A549 (cell line): ENCODE results near the gene METTL16. TPM values are rescaled to one million over a fixed set of nuclear protein-coding genes. Genes with fewer than 3 reads are reported as not detected.
A peak's percentile ranks its signal among the peaks of the same experiment; 100 is the strongest.
"Not testable (repeated sequence)": the region's sequence is repeated elsewhere in the genome, so short reads cannot be mapped to it uniquely, and the experiment has no call there.

ENCODE experiments used
- ATAC-seq, 2 experiments: fragments of 200-7000 bp in 1 of 2; fragments of >200 bp in 1 of 2; cut with Nextera tagmentation in 1 of 2; cut with Tn5 transposase in 1 of 2; 3 replicates each; pipeline versions ENCODE4 v1.8.0 to v1.9.1; 2018 to 2020; ENCODE audit warnings: mild to moderate bottlenecking in 1 of 2, moderate library complexity in 1 of 2
- CTCF ChIA-PET: fragments of 300-600 bp; sonication (Branson Sonifier 250); formaldehyde crosslinking; extraction: SDS; loops from one replicate; lab custom pipeline; 2021; ENCODE audit warnings: antibody characterized with exemption, inconsistent platforms; lab: Yijun Ruan, JAX
- POLR2A ChIA-PET: fragments of 350-600 bp; formaldehyde crosslinking; extraction: SDS; loops from one replicate; lab custom pipeline; 2021; ENCODE audit warnings: antibody characterized with exemption, inconsistent platforms; lab: Yijun Ruan, JAX
- DNase-seq, 2 experiments: peaks; one replicate each; pipeline versions ENCODE4 v3.0.0 to v3.0.0-alpha.2; 2011 to 2016; ENCODE audit warnings: low read depth in 1 of 2, low spot score in 1 of 2
- FAIRE-seq: peaks from 2 replicates; lab custom pipeline; 2011; peaks lifted over from hg19 to GRCh38; lab: Jason Lieb, UNC
- H3K27ac ChIP-seq, 2 experiments: fragments of >200 bp; sonication (Bioruptor Twin); formaldehyde crosslinking; 3 replicates each; pipeline ENCODE4 v1.5.1; 2016 to 2017
- H3K4me1 ChIP-seq: fragments of >200 bp; sonication (Bioruptor Twin); formaldehyde crosslinking; 3 replicates; pipeline ENCODE4 v1.6.1; 2016
- H3K4me2 ChIP-seq: fragments of >200 bp; sonication (Bioruptor Twin); formaldehyde crosslinking; 3 replicates; pipeline ENCODE4 v1.6.1; 2016
- H3K4me3 ChIP-seq: fragments of >200 bp; sonication (Bioruptor Twin); formaldehyde crosslinking; 3 replicates; pipeline ENCODE4 v1.5.1; 2016
- H3K9me3 ChIP-seq: fragments of >200 bp; sonication (Bioruptor Twin); formaldehyde crosslinking; 3 replicates; pipeline ENCODE4 v1.6.1; 2016
- FOSB ChIP-seq: fragments of 250-450 bp; sonication (Bioruptor Pico); IDR thresholded peaks from 2 replicates; pipeline ENCODE4 v1.5.0; 2020; ENCODE audit warnings: mild to moderate bottlenecking, moderate library complexity
- HMGXB4 ChIP-seq: fragments of 250-450 bp; sonication (Bioruptor Pico); IDR thresholded peaks from 2 replicates; pipeline ENCODE4 v1.5.0; 2021; ENCODE audit warnings: mild to moderate bottlenecking, moderate library complexity, borderline replicate concordance
- MAFK ChIP-seq: fragments of 450-650 bp; IDR thresholded peaks from 2 replicates; pipeline ENCODE4 v1.6.1; 2014; ENCODE audit not compliant: partially characterized antibody
- NPAS2 ChIP-seq: fragments of 250-450 bp; sonication (Bioruptor Pico); IDR thresholded peaks from 2 replicates; pipeline ENCODE4 v1.8.0; 2022; ENCODE audit warnings: mild to moderate bottlenecking, moderate library complexity, borderline replicate concordance
- RAD21 ChIP-seq, 2 experiments: fragments of >200 bp in 1 of 2; sonication (Bioruptor Twin) in 1 of 2; formaldehyde crosslinking in 1 of 2; IDR thresholded peaks in 1 of 2; conservative IDR thresholded peaks in 1 of 2; 2 replicates in 1 of 2; 3 replicates in 1 of 2; pipeline ENCODE4 v1.6.1; 2012 to 2018; ENCODE audit warnings: inconsistent platforms in 1 of 2
- WGBS: methylation state at CpG from one replicate; pipeline ENCODE4 v1.1.6; 2017; ENCODE audit errors: missing lambda C conversion rate; 5-methylcytosine and 5-hydroxymethylcytosine counted together
- polyA plus RNA-seq, 4 experiments: library from polyadenylated mRNA; depleted of rRNA in 3 of 4; stranded (reverse); fragments of >200 nt; fragmentation: RNase III in 1 of 4; extraction: RNeasy Plus Mini Kit Qiagen cat#74134 plus additional on column Dnase treatment in 1 of 4; gene quantifications; 2 replicates in 3 of 4; 3 replicates in 1 of 4; pipeline ENCODE4 v1.2.3, GENCODE V29; 2011 to 2017
- TF ChIP-seq, protein P1 (sequence below): fragments of 200-600 bp; sonication (generic); IDR thresholded peaks from 2 replicates; pipeline ENCODE4 v1.6.1; 2016; ENCODE audit warnings: antibody characterized with exemption, mild to moderate bottlenecking, moderate library complexity
- TF ChIP-seq, protein P2 (sequence below): fragments of >200 bp; sonication (Bioruptor Twin); formaldehyde crosslinking; IDR thresholded peaks from 2 replicates; pipeline ENCODE4 v1.6.1; 2016

The METTL16 gene
- polyA plus RNA-seq, 2 of the 4 experiments (the other 2 are of a cell fraction), result 26.5 to 58.0 TPM

- TF ChIP-seq, protein P1, sequence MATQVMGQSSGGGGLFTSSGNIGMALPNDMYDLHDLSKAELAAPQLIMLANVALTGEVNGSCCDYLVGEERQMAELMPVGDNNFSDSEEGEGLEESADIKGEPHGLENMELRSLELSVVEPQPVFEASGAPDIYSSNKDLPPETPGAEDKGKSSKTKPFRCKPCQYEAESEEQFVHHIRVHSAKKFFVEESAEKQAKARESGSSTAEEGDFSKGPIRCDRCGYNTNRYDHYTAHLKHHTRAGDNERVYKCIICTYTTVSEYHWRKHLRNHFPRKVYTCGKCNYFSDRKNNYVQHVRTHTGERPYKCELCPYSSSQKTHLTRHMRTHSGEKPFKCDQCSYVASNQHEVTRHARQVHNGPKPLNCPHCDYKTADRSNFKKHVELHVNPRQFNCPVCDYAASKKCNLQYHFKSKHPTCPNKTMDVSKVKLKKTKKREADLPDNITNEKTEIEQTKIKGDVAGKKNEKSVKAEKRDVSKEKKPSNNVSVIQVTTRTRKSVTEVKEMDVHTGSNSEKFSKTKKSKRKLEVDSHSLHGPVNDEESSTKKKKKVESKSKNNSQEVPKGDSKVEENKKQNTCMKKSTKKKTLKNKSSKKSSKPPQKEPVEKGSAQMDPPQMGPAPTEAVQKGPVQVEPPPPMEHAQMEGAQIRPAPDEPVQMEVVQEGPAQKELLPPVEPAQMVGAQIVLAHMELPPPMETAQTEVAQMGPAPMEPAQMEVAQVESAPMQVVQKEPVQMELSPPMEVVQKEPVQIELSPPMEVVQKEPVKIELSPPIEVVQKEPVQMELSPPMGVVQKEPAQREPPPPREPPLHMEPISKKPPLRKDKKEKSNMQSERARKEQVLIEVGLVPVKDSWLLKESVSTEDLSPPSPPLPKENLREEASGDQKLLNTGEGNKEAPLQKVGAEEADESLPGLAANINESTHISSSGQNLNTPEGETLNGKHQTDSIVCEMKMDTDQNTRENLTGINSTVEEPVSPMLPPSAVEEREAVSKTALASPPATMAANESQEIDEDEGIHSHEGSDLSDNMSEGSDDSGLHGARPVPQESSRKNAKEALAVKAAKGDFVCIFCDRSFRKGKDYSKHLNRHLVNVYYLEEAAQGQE, result no peak
Observed at GRCh38 chr17:2542056-2542455, 30.4 kb upstream of the METTL16 start (continued).

- ATAC-seq, CTCF ChIA-PET, H3K4me3 ChIP-seq, FAIRE-seq, H3K27ac ChIP-seq, DNase-seq, H3K4me1 ChIP-seq, POLR2A ChIA-PET, H3K9me3 ChIP-seq: not testable (repeated sequence)
- WGBS, result 68% methylated on average over 5 of the region's 5 CpGs
- H3K4me2 ChIP-seq, result peak overlapping the region; percentile 17; the same call in 1 of the 3 replicates
Observed at GRCh38 chr17:2537579-2537978, 25.9 kb upstream of the METTL16 start.

DNA sequence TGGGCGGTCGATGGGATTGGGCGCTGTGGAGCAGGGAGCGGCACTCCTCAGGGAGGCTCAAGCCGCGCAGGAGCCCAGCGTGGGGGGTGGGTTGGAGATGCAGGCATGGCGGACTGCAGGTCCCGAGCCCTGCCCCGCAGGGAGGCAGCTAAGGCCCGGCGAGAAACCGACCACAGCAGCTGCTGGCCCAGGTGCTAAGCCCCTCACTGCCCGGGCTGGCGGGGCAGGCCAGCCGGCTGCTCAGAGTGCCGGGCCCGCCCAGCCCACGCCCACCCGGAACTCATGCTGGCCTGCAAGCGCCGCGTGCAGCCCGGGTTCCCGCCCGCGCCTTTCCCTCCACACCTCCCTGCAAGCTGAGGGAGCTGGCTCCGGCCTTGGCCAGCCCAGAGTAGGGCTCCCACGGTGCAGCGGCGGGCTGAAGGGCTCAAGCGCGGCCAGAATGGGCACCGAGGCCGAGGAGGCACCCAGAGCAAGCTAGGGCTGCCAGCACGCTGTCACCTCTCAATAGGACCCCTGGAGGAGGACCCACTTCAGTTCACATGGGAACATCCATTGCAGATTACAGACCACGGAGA is 20.5 kb upstream of the METTL16 start:
- POLR2A ChIA-PET, result no interaction called here
- 92% methylated on average over 23 of the region's 37 CpGs for WGBS
- CTCF ChIA-PET, result interaction anchor here (0.6 to 1.5 kb wide), 3 partner anchors 8 to 938 kb away, joined by 3 read pairs; no protein-coding TSS in a partner anchor
- Histone ChIP-seq H3K4me1 (peaks cover under 1% of the 10 kb centered on the region), H3K4me3 (no peak overlapping the region), H3K4me2 (no peak overlapping the region), H3K27ac (no peak overlapping the region), H3K9me3 (no peaks in the 10 kb centered on the region)
- DNase-seq, result no peak
- TF ChIP-seq HMGXB4 (CRISPR knock-in tag) (no peak), NPAS2 (CRISPR knock-in tag) (no peak), RAD21 (conservative IDR thresholded peaks at IDR 0.05 in 1 of 2, IDR thresholded peaks at IDR 0.05 in 1 of 2) (no peak), FOSB (CRISPR knock-in tag) (no peak)
- TF ChIP-seq, protein P2, sequence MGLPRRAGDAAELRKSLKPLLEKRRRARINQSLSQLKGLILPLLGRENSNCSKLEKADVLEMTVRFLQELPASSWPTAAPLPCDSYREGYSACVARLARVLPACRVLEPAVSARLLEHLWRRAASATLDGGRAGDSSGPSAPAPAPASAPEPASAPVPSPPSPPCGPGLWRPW, result no peak
- no peak for FAIRE-seq
- ATAC-seq, result no peak

- H3K27ac ChIP-seq, FAIRE-seq, POLR2A ChIA-PET, H3K4me2 ChIP-seq, H3K9me3 ChIP-seq, H3K4me3 ChIP-seq, H3K4me1 ChIP-seq: not testable (repeated sequence)
- peak in 1 of 2 experiments; percentile 37 for DNase-seq
- peak in 1 of 2 experiments; percentile 47; a peak in 3 of 6 replicates for ATAC-seq
- CTCF ChIA-PET, result interaction anchor here (0.6 to 1.5 kb wide), 2 partner anchors 143 to 144 kb away, joined by 3 read pairs; no protein-coding TSS in a partner anchor
- WGBS, result 77% methylated on average over 9 of the region's 9 CpGs
- peak; percentile 79 for TF ChIP-seq MAFK
Observed at GRCh38 chr17:2531243-2531954, 19.7 kb upstream of the METTL16 start.

GRCh38 chr17:2521775-2522410 is 10.2 kb upstream of the METTL16 start:
- not testable (repeated sequence) for H3K27ac ChIP-seq, ATAC-seq, FAIRE-seq, H3K4me2 ChIP-seq, H3K4me1 ChIP-seq, H3K9me3 ChIP-seq, DNase-seq, H3K4me3 ChIP-seq
- 80% methylated on average over 15 of the region's 15 CpGs for WGBS
- ChIA-PET POLR2A (interaction anchor here (0.9 to 1.2 kb wide), 2 partner anchors 10 to 71 kb away, joined by 4 read pairs; partner anchors contain the start of gene METTL16), CTCF (interaction anchor here (1.1 to 1.3 kb wide), 2 partner anchors 8 to 27 kb away, joined by 3 to 4 read pairs; no protein-coding TSS in a partner anchor)
